Measurements from ENCODE around the gene MIPOL1. TPM values are rescaled to one million over a fixed set of nuclear protein-coding genes. Genes with fewer than 3 reads are reported as not detected.

The MIPOL1 gene
- total and polyA plus RNA-seq, 9 of the 15 experiments (the other 6 are each of a cell fraction or from before 2014, with no cell fraction given) = 6.7 to 21.9 (median 12.4) TPM

DNA sequence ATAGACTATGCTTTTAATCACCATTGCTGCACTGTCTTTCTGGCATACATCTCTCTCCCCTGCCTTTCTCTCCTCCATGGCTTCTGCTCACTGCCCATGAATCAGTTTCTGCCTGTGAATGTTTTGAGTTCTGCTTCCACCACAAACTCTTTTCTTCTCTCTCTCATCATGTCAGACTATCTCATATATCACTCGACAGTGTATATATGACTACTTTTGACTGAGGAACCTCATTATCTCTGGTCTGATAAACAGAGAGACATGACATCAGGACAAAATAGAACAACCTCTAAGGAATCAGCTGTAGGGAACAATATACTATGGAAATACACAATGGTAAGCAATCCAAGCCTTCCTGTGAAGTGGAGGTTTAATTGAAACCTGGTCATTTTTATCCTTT lies 219.4 kb downstream of the MIPOL1 start (continued):
- TF ChIP-seq, protein P1, sequence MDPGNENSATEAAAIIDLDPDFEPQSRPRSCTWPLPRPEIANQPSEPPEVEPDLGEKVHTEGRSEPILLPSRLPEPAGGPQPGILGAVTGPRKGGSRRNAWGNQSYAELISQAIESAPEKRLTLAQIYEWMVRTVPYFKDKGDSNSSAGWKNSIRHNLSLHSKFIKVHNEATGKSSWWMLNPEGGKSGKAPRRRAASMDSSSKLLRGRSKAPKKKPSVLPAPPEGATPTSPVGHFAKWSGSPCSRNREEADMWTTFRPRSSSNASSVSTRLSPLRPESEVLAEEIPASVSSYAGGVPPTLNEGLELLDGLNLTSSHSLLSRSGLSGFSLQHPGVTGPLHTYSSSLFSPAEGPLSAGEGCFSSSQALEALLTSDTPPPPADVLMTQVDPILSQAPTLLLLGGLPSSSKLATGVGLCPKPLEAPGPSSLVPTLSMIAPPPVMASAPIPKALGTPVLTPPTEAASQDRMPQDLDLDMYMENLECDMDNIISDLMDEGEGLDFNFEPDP (CRISPR knock-in tag; IDR thresholded peaks at IDR 0.05) = no peak
- no peak for TF ChIP-seq CHD1 (IDR thresholded peaks at IDR 0.05; ENCODE audit: low read length)

- 88% methylated on average over 1 of the region's 1 CpG for WGBS (ENCODE audit: insufficient coverage, low coverage, missing lambda C conversion rate)
- intact Hi-C loops (cut with micrococcal nuclease) (no loop called here), in situ Hi-C loops (cut with MboI) (no loop called here)
- Histone ChIP-seq H3K27ac (ENCODE audit: extremely low read depth, low read depth, low read length) (no peak overlapping the region), H2AFZ (ENCODE audit: low read depth, low read length) (no peak overlapping the region), H3K36me3 (ENCODE audit: control insufficient read depth, insufficient read depth, low read length) (no peaks in the 10 kb centered on the region), H3K79me2 (ENCODE audit: control insufficient read depth, insufficient read depth, low read length) (no peaks in the 10 kb centered on the region), H3K27me3 (ENCODE audit: control insufficient read depth in 2 of 2, insufficient read depth in 2 of 2, low read length in 2 of 2) (no peaks in the 10 kb centered on the region), H3K4me1 (replicated peaks in 1 of 2; ENCODE audit: control insufficient read depth in 2 of 2, insufficient read depth in 2 of 2, low read length in 2 of 2) (no peaks in the 10 kb centered on the region), H3K9ac (ENCODE audit: insufficient read depth in 1 of 2, low read depth in 2 of 2, low read length in 2 of 2) (no peak overlapping the region), H3K9me1 (ENCODE audit: control insufficient read depth, insufficient read depth, low read length) (no peaks in the 10 kb centered on the region), H3K4me2 (ENCODE audit: insufficient read depth, low read length) (no peak overlapping the region), H3K4me3 (no peak overlapping the region), H4K20me1 (replicated peaks; ENCODE audit: control insufficient read depth, insufficient read depth, low read length) (no peaks in the 10 kb centered on the region), H3K9me3 (replicated peaks; ENCODE audit: control insufficient read depth, insufficient read depth, low read depth, low read length) (no peaks in the 10 kb centered on the region)
- no TSS peak for BruUV-seq (replicated peaks)
- DNase-seq (ENCODE audit: extremely low read depth in 1 of 4, low spot score in 3 of 4) (no peak), FAIRE-seq (no peak), ATAC-seq (no peak)
- CTCF ChIA-PET (ENCODE audit: low intra/inter-chr PET ratio) = no interaction called here
- POLR2A ChIA-PET = no interaction called here
- TF ChIP-seq PHF20 (IDR thresholded peaks at IDR 0.05; ENCODE audit: partially characterized antibody) = no peak
- no peak for TF ChIP-seq SP2 (IDR thresholded peaks at IDR 0.05; ENCODE audit: extremely low read depth, low read depth, low read length, poor library complexity, severe bottlenecking)
- no peak for TF ChIP-seq TRIM25 (IDR thresholded peaks at IDR 0.05; ENCODE audit: borderline replicate concordance)
- TF ChIP-seq ZNF239 (CRISPR knock-in tag; IDR thresholded peaks at IDR 0.05) = no peak
- no peak for TF ChIP-seq NBN (IDR thresholded peaks at IDR 0.05; ENCODE audit: low read depth)
- no peak for TF ChIP-seq RBM39 (optimal IDR thresholded peaks at IDR 0.05; ENCODE audit: low read depth, low read length)
- TF ChIP-seq, protein P2, sequence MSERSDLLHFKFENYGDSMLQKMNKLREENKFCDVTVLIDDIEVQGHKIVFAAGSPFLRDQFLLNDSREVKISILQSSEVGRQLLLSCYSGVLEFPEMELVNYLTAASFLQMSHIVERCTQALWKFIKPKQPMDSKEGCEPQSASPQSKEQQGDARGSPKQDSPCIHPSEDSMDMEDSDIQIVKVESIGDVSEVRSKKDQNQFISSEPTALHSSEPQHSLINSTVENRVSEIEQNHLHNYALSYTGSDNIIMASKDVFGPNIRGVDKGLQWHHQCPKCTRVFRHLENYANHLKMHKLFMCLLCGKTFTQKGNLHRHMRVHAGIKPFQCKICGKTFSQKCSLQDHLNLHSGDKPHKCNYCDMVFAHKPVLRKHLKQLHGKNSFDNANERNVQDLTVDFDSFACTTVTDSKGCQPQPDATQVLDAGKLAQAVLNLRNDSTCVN (CRISPR knock-in tag; IDR thresholded peaks at IDR 0.05) = no peak
- TF ChIP-seq ATF1 (CRISPR knock-in tag; IDR thresholded peaks at IDR 0.05) = no peak
- TF ChIP-seq ATF1 (tag; IDR thresholded peaks at IDR 0.05) = no peak
- TF ChIP-seq BACH1 (tag; IDR thresholded peaks at IDR 0.05) = no peak
- TF ChIP-seq JUNB (CRISPR knock-in tag; conservative IDR thresholded peaks at IDR 0.05) = no peak
- TF ChIP-seq, protein P3, sequence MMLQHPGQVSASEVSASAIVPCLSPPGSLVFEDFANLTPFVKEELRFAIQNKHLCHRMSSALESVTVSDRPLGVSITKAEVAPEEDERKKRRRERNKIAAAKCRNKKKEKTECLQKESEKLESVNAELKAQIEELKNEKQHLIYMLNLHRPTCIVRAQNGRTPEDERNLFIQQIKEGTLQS (IDR thresholded peaks at IDR 0.05) = no peak
- TF ChIP-seq, protein P3 (CRISPR knock-in tag; conservative IDR thresholded peaks at IDR 0.05) = no peak
- TF ChIP-seq ZNF232 (CRISPR knock-in tag; IDR thresholded peaks at IDR 0.05) = no peak
Measured at GRCh38 chr14:37417833-37418232, 220.1 kb downstream of the MIPOL1 start.

Measured in K562 (cell line).